HepG2 (cell line): ENCODE results near the gene ZSWIM2. TPM values are rescaled to one million over a fixed set of nuclear protein-coding genes. Genes with fewer than 3 reads are reported as not detected.

Experiments used
- ATAC-seq: fragments of 200-7000 bp; cut with Tn5 transposase; 3 replicates; pipeline ENCODE4 v1.9.1; 2020; ENCODE audit warnings: mild to moderate bottlenecking, moderate library complexity
- BruUV-seq: library from RNA; stranded (reverse); fragments of 400-500 nt; replicated peaks from 2 replicates; lab custom pipeline; 2021; lab: Mats Ljungman, UMichigan
- CTCF ChIA-PET: fragments of 300-600 bp; formaldehyde crosslinking; extraction: SDS; loops from one replicate; lab custom pipeline; 2021; ENCODE audit warnings: low total read pairs, inconsistent platforms, low intra/inter-chr PET ratio; lab: Yijun Ruan, JAX
- POLR2A ChIA-PET: fragments of 350-600 bp; sonication (Branson Sonifier 250); formaldehyde crosslinking; loops from one replicate; lab custom pipeline; 2020; ENCODE audit warnings: antibody characterized with exemption, inconsistent platforms; lab: Yijun Ruan, JAX
- DNase-seq: peaks from one replicate; pipeline ENCODE4 v3.0.0-alpha.2; 2015; ENCODE audit warnings: low spot score
- FAIRE-seq: peaks from 3 replicates; lab custom pipeline; 2011; peaks lifted over from hg19 to GRCh38; lab: Jason Lieb, UNC
- H2AFZ ChIP-seq: one replicate; pipeline ENCODE4 v1.6.1; 2011; ENCODE audit warnings: low read length, inconsistent platforms
- H3K27ac ChIP-seq: fragments of 300-600 bp; 3 replicates; pipeline ENCODE4 v1.8.0; 2011; ENCODE audit warnings: mixed run types, mild to moderate bottlenecking, mixed read lengths, low read length, inconsistent platforms; ENCODE audit not compliant: insufficient read depth; ENCODE audit errors: extremely low read length
- H3K27me3 ChIP-seq, 2 experiments: fragments of 200-600 bp in 1 of 2; 2 replicates in 1 of 2; 3 replicates in 1 of 2; pipeline versions ENCODE4 v1.6.0 to v1.8.0; 2011; ENCODE audit warnings: low read length in 2 of 2, mild to moderate bottlenecking in 2 of 2, moderate library complexity in 2 of 2, inconsistent platforms in 1 of 2; ENCODE audit not compliant: insufficient read depth in 2 of 2, control insufficient read depth in 1 of 2
- H3K36me3 ChIP-seq, 2 experiments: fragments of 200-600 bp in 1 of 2; replicated peaks in 1 of 2; 2 replicates in 1 of 2; 3 replicates in 1 of 2; pipeline versions ENCODE4 v1.5.1 to v1.8.0; 2011; ENCODE audit warnings: low read length in 2 of 2, inconsistent platforms in 1 of 2; ENCODE audit not compliant: insufficient read depth in 2 of 2, control insufficient read depth in 1 of 2
- H3K4me1 ChIP-seq: 2 replicates; pipeline ENCODE4 v1.5.1; 2012; ENCODE audit warnings: low read length, inconsistent platforms; ENCODE audit not compliant: insufficient read depth
- H3K4me2 ChIP-seq: 2 replicates; pipeline ENCODE4 v1.6.0; 2011; ENCODE audit warnings: low read depth, low read length, inconsistent platforms
- H3K4me3 ChIP-seq, 3 experiments: fragments of 200-600 bp in 1 of 3; sonication (generic), shearing (Covaris generic) in 1 of 3; replicated peaks in 1 of 3; 2 replicates each; pipeline ENCODE4 v1.5.1; 2011 to 2016; ENCODE audit warnings: low read length in 3 of 3, inconsistent platforms in 2 of 3, low read depth in 2 of 3, mild to moderate bottlenecking in 2 of 3, control low read depth in 1 of 3, mixed read lengths in 1 of 3; ENCODE audit not compliant: insufficient read depth in 1 of 3
- H3K79me2 ChIP-seq: one replicate; pipeline ENCODE4 v1.6.1; 2011; ENCODE audit warnings: low read length, inconsistent platforms; ENCODE audit not compliant: insufficient read depth
- H3K9ac ChIP-seq: 2 replicates; pipeline ENCODE4 v1.6.0; 2011; ENCODE audit warnings: mild to moderate bottlenecking, low read depth, low read length, inconsistent platforms; ENCODE audit not compliant: insufficient read depth
- H3K9me3 ChIP-seq: 2 replicates; pipeline ENCODE4 v1.5.1; 2012; ENCODE audit warnings: mild to moderate bottlenecking, low read length
- H4K20me1 ChIP-seq: 2 replicates; pipeline ENCODE4 v1.6.0; 2011; ENCODE audit warnings: inconsistent platforms, mild to moderate bottlenecking, low read length, moderate library complexity; ENCODE audit not compliant: insufficient read depth
- AGO1 ChIP-seq: fragments of 200-400 bp; formaldehyde crosslinking; IDR thresholded peaks from 2 replicates; pipeline ENCODE4 v1.6.1; 2017; ENCODE audit warnings: mild to moderate bottlenecking, low read depth, low read length, moderate library complexity; ENCODE audit not compliant: poor library complexity, severe bottlenecking
- BCL6 ChIP-seq: IDR thresholded peaks from 2 replicates; pipeline ENCODE4 v1.6.1; 2016; ENCODE audit warnings: missing genetic modification reagents, missing compliant biosample characterization
- DNMT1 ChIP-seq: sonication (generic); formaldehyde crosslinking; IDR thresholded peaks from 2 replicates; pipeline ENCODE4 v1.5.1; 2020; ENCODE audit warnings: mild to moderate bottlenecking, missing genetic modification reagents
- FOXO4 ChIP-seq: sonication (generic); formaldehyde crosslinking; conservative IDR thresholded peaks from 2 replicates; pipeline ENCODE4 v1.8.1; 2023; ENCODE audit warnings: missing genetic modification reagents
- KDM2A ChIP-seq: sonication (generic); formaldehyde crosslinking; IDR thresholded peaks from 2 replicates; pipeline ENCODE4 v1.4.0; 2020; ENCODE audit warnings: low read depth, missing genetic modification reagents, borderline replicate concordance
- KDM6A ChIP-seq: IDR thresholded peaks from 2 replicates; pipeline ENCODE4 v1.6.1; 2016; ENCODE audit warnings: low read depth
- NAIF1 ChIP-seq: sonication (generic); formaldehyde crosslinking; IDR thresholded peaks from 2 replicates; pipeline ENCODE4 v1.5.0; 2020; ENCODE audit warnings: mild to moderate bottlenecking, missing genetic modification reagents, borderline replicate concordance
- NFE2L1 ChIP-seq: sonication (generic); formaldehyde crosslinking; IDR thresholded peaks from 2 replicates; pipeline ENCODE4 v1.4.0; 2020; ENCODE audit warnings: missing genetic modification reagents, mild to moderate bottlenecking, borderline replicate concordance
- RCOR2 ChIP-seq: IDR thresholded peaks from 2 replicates; pipeline ENCODE4 v1.6.1; 2016; ENCODE audit warnings: missing biosample characterization, missing genetic modification reagents
- TBP ChIP-seq: sonication (generic); formaldehyde crosslinking; IDR thresholded peaks from 2 replicates; pipeline ENCODE4 v1.5.0; 2020; ENCODE audit warnings: missing genetic modification reagents
- ZNF350 ChIP-seq: sonication (generic); formaldehyde crosslinking; IDR thresholded peaks from 2 replicates; pipeline ENCODE4 v1.4.0; 2020; ENCODE audit warnings: mild to moderate bottlenecking, low read depth, missing genetic modification reagents, borderline replicate concordance
- ZNF354B ChIP-seq: sonication (generic); formaldehyde crosslinking; IDR thresholded peaks from 2 replicates; pipeline ENCODE4 v1.8.0; 2022; ENCODE audit warnings: mild to moderate bottlenecking, missing genetic modification reagents
- ZNF761 ChIP-seq: sonication (generic); formaldehyde crosslinking; conservative IDR thresholded peaks from 2 replicates; pipeline ENCODE4 v1.4.0; 2020; ENCODE audit warnings: mild to moderate bottlenecking, missing genetic modification reagents
- ZNF792 ChIP-seq: IDR thresholded peaks from 2 replicates; pipeline ENCODE4 v1.6.1; 2016
- WGBS: methylation state at CpG from one replicate; pipeline ENCODE4 v1.1.6; 2017; ENCODE audit warnings: low lambda C conversion rate; 5-methylcytosine and 5-hydroxymethylcytosine counted together
- in situ Hi-C: cut with HindIII; loops from 2 replicates; pipeline ENCODE4 v1.10.0; 2017; ENCODE audit warnings: low pct_unique_long_range_greater_than_20kb; ENCODE audit not compliant: extremely low pct_ligation_motif_present
- intact Hi-C: fragments of 100-400 bp; cut with micrococcal nuclease; formaldehyde crosslinking; loops from one replicate; pipeline ENCODE4 v1.10.0; 2022; ENCODE audit not compliant: unreplicated experiment
- polyA plus RNA-seq, 8 experiments: library from polyadenylated mRNA; depleted of rRNA in 3 of 8; stranded (reverse) in 7 of 8; unstranded in 1 of 8; fragments of >200 nt; fragmentation: Illumina TruSeq in 4 of 8; extraction: Trizol in 4 of 8; gene quantifications; 2 replicates each; pipeline versions ENCODE4 v1.2.1 to v1.2.3, GENCODE V29; 2011 to 2016; ENCODE audit warnings: low read depth in 4 of 8, missing spikeins in 1 of 8, mixed read lengths in 1 of 8; ENCODE audit not compliant: insufficient read depth in 1 of 8
- total RNA-seq, 5 experiments: library from RNA; depleted of rRNA; stranded (reverse); fragments of >200 nt; fragmentation: Illumina TruSeq; extraction: Trizol; gene quantifications; 2 replicates each; pipeline ENCODE4 v1.2.3, GENCODE V29; 2016; ENCODE audit warnings: low read depth in 1 of 5

ZSWIM2 gene
- total and polyA plus RNA-seq, 2 of the 13 experiments (the other 11 are each of a cell fraction or from before 2014, with no cell fraction given), result not detected

- FAIRE-seq, result no peak
- DNase-seq, result no peak
- intact Hi-C loops, result no loop called here
- H3K4me1 ChIP-seq, result no peaks in the 10 kb centered on the region
- WGBS, result 18% methylated on average over 2 of the region's 2 CpGs
- H4K20me1 ChIP-seq, result no peaks in the 10 kb centered on the region
- CTCF ChIA-PET, result no interaction called here
- no peak overlapping the region for H3K4me3 ChIP-seq
- no peak for ATAC-seq
- H3K36me3 ChIP-seq, result no peaks in the 10 kb centered on the region
- H2AFZ ChIP-seq, result no peak overlapping the region
- BruUV-seq, result no TSS peak
- H3K27ac ChIP-seq, result no peak overlapping the region
- no peaks in the 10 kb centered on the region for H3K27me3 ChIP-seq
- in situ Hi-C loops, result no loop called here
- POLR2A ChIA-PET, result no interaction called here
- TF ChIP-seq ZNF792 (CRISPR knock-in tag), result no peak
- TF ChIP-seq KDM6A (CRISPR knock-in tag), result no peak
- TF ChIP-seq ZNF761, result no peak
- TF ChIP-seq NAIF1 (CRISPR knock-in tag), result no peak
- TF ChIP-seq, all 625 proteins: peak for 0
- Histone ChIP-seq H3K9me3 (no peaks in the 10 kb centered on the region), H3K4me2 (no peak overlapping the region), H3K9ac (no peak overlapping the region), H3K79me2 (no peaks in the 10 kb centered on the region)
These were observed 21.0 kb downstream of the ZSWIM2 start for GRCh38 chr2:186827862-186828492.

GRCh38 chr2:186827411-186827810 is 21.6 kb downstream of the ZSWIM2 start:
- intact Hi-C loops (no loop called here), in situ Hi-C loops (no loop called here)
- Histone ChIP-seq H3K79me2 (no peaks in the 10 kb centered on the region), H4K20me1 (no peaks in the 10 kb centered on the region), H3K36me3 (no peaks in the 10 kb centered on the region), H3K4me2 (no peak overlapping the region), H3K9ac (no peak overlapping the region), H3K4me3 (no peak overlapping the region), H3K27ac (no peak overlapping the region), H3K9me3 (no peaks in the 10 kb centered on the region), H3K27me3 (no peaks in the 10 kb centered on the region), H3K4me1 (no peaks in the 10 kb centered on the region), H2AFZ (no peak overlapping the region)
- BruUV-seq, result no TSS peak
- ATAC-seq (no peak), DNase-seq (no peak), FAIRE-seq (no peak)
- TF ChIP-seq ZNF354B, result no peak
- no peak for TF ChIP-seq FOXO4 (CRISPR knock-in tag)
- TF ChIP-seq BCL6, result no peak
- TF ChIP-seq NFE2L1 (CRISPR knock-in tag), result no peak
- TF ChIP-seq TBP, result no peak
- no peak for TF ChIP-seq DNMT1 (CRISPR knock-in tag)
- no peak for TF ChIP-seq KDM2A (CRISPR knock-in tag)
- no peak for TF ChIP-seq ZNF350 (CRISPR knock-in tag)
- TF ChIP-seq AGO1, result no peak
- no peak for TF ChIP-seq RCOR2 (CRISPR knock-in tag)
- WGBS, result 2% methylated on average over 2 of the region's 2 CpGs
- ChIA-PET CTCF (no interaction called here), POLR2A (no interaction called here)
